SK-MEL-5 (cell line): ENCODE results near the gene APIP. TPM values are rescaled to one million over a fixed set of nuclear protein-coding genes. Genes with fewer than 3 reads are reported as not detected.

Experiments used
- DNase-seq: peaks from one replicate; pipeline ENCODE4 v3.0.0-alpha.2; 2016; ENCODE audit warnings: low read depth, low spot score
- in situ Hi-C: cut with HindIII; loops from 2 replicates; pipeline ENCODE4 v1.10.0; 2016; ENCODE audit warnings: low sequenced_read_pairs, high pct_unique_total_duplicates, low pct_unique_long_range_greater_than_20kb
- polyA plus RNA-seq, 2 experiments: library from polyadenylated mRNA; depleted of rRNA; stranded (reverse); fragments of >200 nt; gene quantifications; 2 replicates each; pipeline ENCODE4 v1.2.3, GENCODE V29; 2015
- total RNA-seq: library from RNA; depleted of rRNA; stranded (reverse); fragments of >200 nt; shearing (Covaris generic); gene quantifications from 2 replicates; pipeline ENCODE4 v1.2.3, GENCODE V29; 2014; rRNA removed

The APIP gene
- 29.4 and 39.7 TPM in 2 replicates for total RNA-seq
- 19.7 and 29.7 TPM in 2 replicates for polyA plus RNA-seq (2015; cell fraction: cytosol; rRNA removed)
- 42.4 and 57.5 TPM in 2 replicates for polyA plus RNA-seq (2015; cell fraction: nucleus; rRNA removed)

DNA sequence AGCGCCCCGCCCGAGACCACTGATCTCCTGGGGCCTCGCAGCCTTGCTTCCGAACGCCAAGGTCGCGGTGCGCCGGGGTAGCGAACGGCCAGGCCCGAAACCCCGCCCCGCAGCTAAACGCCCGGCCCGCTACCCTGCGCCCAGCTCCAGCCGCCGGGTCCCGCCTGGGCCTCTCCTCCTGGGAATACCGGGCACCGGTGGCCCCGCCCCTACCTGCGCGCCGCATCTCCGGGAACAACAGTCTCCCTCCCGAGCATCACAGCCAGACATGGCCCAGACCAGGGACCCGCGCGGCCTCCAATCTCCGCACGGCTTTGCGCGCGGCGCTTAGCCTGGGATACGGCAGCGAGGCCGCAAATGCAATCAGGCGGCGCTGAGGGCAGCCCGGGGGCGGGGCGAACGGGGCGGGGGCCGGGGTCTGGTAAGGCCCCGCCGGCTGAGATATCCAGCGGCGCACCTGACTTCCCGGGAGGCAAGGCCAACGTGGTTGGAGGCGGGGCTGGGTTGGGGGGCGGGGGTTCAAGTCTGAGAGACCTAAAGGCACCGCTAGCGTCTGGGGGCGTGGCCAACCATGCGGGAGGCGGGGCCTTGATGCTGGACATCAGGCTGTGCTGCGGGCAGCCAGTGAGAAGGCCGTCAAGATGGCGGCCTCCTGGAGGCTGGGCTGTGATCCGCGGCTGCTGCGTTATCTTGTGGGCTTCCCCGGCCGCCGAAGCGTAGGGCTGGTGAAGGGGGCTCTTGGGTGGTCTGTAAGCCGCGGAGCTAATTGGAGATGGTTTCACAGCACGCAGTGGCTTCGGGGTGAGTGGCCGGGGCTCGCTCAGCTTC, at the start of gene APIP, which contains the start of gene PDHX:
APIP (minus strand) TSS at position 365 of the 828 bp plus-strand sequence; CDS start at position 270, 95 bp downstream.
PDHX (plus strand) TSS at position 604 of the 828 bp plus-strand sequence; CDS start at position 642, 38 bp downstream.
- in situ Hi-C loops, result no loop called here

DNA sequence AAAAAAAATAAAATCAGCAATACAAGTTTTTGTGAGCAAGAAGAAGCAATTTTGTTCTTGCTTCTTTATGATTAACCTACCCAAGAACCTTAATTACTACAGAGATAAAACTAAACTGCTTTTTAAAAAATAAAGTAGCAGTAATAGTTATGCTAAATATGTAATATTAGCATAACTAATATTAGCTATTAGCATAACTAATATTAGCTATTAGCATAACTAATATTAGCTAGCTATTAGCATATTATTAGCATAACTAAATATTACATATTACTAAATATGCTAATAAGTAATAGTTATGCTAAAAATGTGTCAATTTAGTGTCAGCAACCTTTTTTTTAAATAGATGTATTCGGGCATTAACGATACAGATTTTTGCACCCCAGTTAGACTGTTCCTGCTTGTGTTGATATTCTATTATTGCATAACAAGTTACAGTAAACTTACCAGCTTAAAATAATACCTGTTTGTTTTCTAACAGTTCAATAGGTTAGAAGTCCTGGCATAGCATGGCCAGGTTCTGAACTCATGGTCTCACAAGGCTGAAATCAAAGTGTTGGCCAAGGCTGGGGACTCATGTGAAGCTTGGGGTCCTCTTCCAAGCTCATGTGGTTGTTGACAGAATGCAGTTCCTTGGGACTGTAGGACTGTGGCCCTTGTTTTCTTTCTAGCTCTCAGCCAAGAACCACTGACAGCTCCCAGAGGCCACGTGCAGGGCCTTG, 48.6 kb upstream of the APIP start:
- in situ Hi-C loops, result no loop called here

More for the DNA sequence above, at the start of gene APIP, which contains the start of gene PDHX:
- DNase-seq, result peak; percentile 99

DNA sequence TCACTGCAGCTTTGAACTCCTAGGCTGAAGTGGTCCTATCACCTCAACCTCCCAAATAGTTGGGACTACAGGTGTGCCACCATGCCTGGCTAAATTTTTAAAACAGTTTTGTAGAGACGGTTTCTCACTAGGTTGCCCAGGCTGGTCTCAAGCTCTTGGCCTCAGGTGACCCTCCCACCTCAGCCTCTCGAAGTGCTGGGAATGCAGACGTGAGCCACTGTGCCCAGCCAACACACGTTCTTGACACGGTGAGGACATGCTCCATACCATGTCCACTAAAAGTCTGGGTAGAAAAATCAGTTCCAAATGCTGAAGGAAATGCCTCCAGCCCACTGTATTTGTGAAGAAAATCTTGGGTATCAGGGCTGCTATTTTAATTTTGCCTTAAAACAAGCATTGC, 47.2 kb upstream of the APIP start:
- no peak for DNase-seq
- in situ Hi-C loops, result no loop called here

More for the DNA sequence above, 48.6 kb upstream of the APIP start:
- no peak for DNase-seq

GRCh38 chr11:34962034-34962433, 45.9 kb upstream of the APIP start:
- in situ Hi-C loops, result no loop called here
- no peak for DNase-seq

- in situ Hi-C loops, result no loop called here
- peak; percentile 45 for DNase-seq
Observed at GRCh38 chr11:34960277-34960676, 44.1 kb upstream of the APIP start.

GRCh38 chr11:34959770-34960169, 43.6 kb upstream of the APIP start:
- DNase-seq, result no peak
- in situ Hi-C loops, result no loop called here

- in situ Hi-C loops, result no loop called here
Observed at GRCh38 chr11:34957606-34958005, 41.4 kb upstream of the APIP start.

GRCh38 chr11:34957206-34957605, 41.0 kb upstream of the APIP start:
- DNase-seq, result no peak
- in situ Hi-C loops, result no loop called here

More at GRCh38 chr11:34957606-34958005, 41.4 kb upstream of the APIP start:
- no peak for DNase-seq

DNA sequence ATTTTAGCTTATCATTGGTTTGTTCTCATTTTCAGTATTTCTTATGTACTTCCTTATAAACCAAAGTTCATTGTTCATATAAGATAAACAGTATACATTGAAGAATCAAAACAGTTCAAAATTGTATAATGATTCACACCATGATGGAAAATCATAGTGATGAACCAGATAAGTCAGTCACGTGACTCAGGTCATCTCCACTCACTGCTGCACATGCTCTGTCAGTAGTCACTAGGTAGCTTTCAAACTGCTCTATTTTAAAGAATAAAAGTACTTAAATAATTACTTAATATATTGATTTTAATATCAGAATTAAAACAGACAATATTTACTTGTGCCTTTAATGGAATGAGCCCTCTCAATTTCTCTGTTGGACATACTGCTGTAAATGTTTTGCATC, 37.8 kb upstream of the APIP start:
- in situ Hi-C loops, result no loop called here

DNA sequence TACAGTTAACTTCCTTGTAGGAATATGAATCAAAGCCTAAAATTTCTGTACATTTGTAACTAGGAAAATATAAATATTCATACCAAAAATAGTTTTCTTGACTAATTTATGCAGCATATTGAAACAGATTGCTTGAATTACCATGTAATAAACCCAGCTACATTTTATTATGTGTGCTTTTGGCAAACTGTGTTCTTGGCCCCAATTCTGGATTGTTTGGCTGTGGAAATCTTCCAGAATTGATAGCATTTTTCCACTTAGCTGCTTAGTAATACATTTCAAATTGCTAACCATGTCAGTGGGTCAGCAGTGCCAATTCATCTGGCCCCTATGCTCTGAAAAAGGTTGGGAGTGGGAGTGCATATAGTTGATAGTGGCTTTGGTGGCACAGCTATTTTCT, 32.5 kb upstream of the APIP start:
- no peak for DNase-seq
- in situ Hi-C loops, result no loop called here

More for the DNA sequence above, 37.8 kb upstream of the APIP start:
- no peak for DNase-seq

- in situ Hi-C loops, result no loop called here
- DNase-seq, result no peak
Observed at GRCh38 chr11:34944692-34945091, 28.5 kb upstream of the APIP start.

DNA sequence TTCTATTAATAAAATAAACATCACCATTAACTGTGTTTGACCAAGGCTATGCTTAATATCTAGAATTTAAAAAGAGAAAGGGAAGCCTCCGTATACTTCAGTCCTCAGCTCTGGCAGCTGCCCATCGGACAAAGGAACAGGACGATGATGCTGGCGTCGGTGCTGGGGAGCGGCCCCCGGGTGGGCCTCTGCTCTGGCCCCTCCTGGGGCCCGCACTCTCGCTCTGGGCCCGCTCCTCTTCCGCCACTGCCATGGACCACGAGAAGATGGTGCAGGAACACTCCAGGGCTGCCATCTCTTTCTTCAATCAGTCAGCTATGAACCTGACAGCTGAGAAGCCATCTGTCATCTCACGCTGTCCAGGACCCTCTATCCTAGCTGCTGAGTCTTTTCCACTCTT, 25.5 kb upstream of the APIP start:
- in situ Hi-C loops, result no loop called here
- no peak for DNase-seq

DNA sequence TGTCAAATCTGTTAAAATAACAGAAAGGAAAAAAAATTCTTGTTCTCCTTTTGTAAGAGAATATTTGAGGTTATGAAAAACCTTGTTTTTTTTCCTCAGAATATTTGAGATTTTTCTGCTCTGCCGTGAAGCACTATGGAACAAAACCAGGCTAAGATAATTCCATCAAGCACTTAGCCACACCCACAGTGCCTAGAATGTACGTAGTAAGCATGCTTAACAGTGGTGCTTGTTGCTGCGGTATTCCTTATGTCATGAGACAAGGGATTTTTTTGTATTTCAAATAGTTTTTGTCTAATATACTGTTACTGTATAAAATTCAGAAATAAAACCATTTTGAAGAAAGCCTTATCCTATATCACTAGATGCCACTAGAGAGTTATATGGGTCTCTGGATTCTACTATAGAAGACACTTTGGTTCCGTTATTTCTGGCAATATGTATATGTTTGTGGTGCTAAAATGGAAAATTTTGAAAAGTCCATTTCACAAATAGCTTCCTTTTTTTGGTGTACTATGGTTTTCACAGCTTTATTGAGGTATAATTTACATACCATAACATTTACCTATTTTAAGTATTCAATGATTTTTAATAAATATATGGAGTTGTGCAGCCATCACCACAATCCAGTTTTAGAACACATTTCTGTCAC, 24.0 kb upstream of the APIP start:
- in situ Hi-C loops, result no loop called here

DNA sequence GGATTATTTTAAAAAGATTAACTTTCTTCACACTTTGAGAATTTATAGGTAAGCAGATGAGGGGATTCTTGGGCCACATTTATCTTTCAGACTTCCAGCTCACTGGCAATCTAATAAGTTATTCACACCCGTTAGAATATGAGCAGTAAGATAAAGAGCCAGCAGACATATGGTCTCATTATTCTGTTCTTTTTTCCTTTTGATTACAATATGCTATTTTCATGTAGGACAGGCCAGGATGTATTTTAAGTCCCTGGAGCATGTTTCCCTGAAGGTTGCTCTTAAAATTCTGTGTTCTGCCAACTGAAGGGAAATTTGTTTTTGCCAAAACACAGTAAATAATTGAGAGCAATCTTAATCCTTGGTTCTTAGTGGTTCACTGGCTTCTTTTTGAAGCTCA, 22.4 kb upstream of the APIP start:
- in situ Hi-C loops, result no loop called here

More for the DNA sequence above, 24.0 kb upstream of the APIP start:
- peak; percentile 48 for DNase-seq

GRCh38 chr11:34936945-34937629, 20.9 kb upstream of the APIP start:
- no peak for DNase-seq

More for the DNA sequence above, 22.4 kb upstream of the APIP start:
- DNase-seq, result no peak

GRCh38 chr11:34929794-34930763, 13.9 kb upstream of the APIP start:
- in situ Hi-C loops, result no loop called here

More at GRCh38 chr11:34936945-34937629, 20.9 kb upstream of the APIP start:
- in situ Hi-C loops, result no loop called here

More at GRCh38 chr11:34929794-34930763, 13.9 kb upstream of the APIP start:
- peak; percentile 85 for DNase-seq
